SK-N-SH (cell line): ENCODE data around the gene UNC119. TPM values are rescaled to one million over a fixed set of nuclear protein-coding genes. Genes with fewer than 3 reads are reported as not detected.

Experiments
- CTCF ChIA-PET: fragments of 300-600, 350-600 bp; formaldehyde crosslinking; extraction: SDS; loops from one replicate; lab custom pipeline; 2021; lab: Yijun Ruan, JAX
- POLR2A ChIA-PET: fragments of 350-600 bp; sonication (Branson Sonifier 250); formaldehyde crosslinking; extraction: SDS; loops from one replicate; lab custom pipeline; 2020; ENCODE audit warnings: antibody characterized with exemption, inconsistent platforms; lab: Yijun Ruan, JAX
- DNase-seq: peaks from one replicate; pipeline ENCODE4 v3.0.0; 2012
- H2AFZ ChIP-seq: fragments of 200-600 bp; sonication (generic); 2 replicates; pipeline ENCODE4 v1.8.1; 2016; ENCODE audit warnings: antibody characterized with exemption, mild to moderate bottlenecking, low read depth
- H3F3A ChIP-seq: fragments of 200-600 bp; sonication (generic); replicated peaks from 2 replicates; pipeline ENCODE3; 2016; ENCODE audit warnings: antibody characterized with exemption, mild to moderate bottlenecking; ENCODE audit not compliant: insufficient read depth
- H3K27ac ChIP-seq, 2 experiments: fragments of 200-500 bp in 1 of 2; fragments of 200-600 bp in 1 of 2; sonication (Bioruptor generic) in 1 of 2; sonication (generic), shearing (Covaris generic) in 1 of 2; 2 replicates each; pipeline versions ENCODE4 v1.5.1 to v1.6.1; 2014 to 2016; ENCODE audit warnings: low read depth in 2 of 2, inconsistent platforms in 1 of 2, low read length in 1 of 2, mild to moderate bottlenecking in 1 of 2, mixed read lengths in 1 of 2
- H3K27me3 ChIP-seq: fragments of 200-600 bp; sonication (generic), shearing (Covaris generic); 2 replicates; pipeline ENCODE4 v1.6.1; 2016; ENCODE audit warnings: mixed run types; ENCODE audit not compliant: insufficient read depth
- H3K36me3 ChIP-seq, 2 experiments: fragments of 200-500 bp in 1 of 2; fragments of 200-600 bp in 1 of 2; sonication (Bioruptor generic) in 1 of 2; sonication (generic) in 1 of 2; replicated peaks in 1 of 2; 2 replicates each; pipeline versions ENCODE3 to v1.5.1; 2014 to 2016; ENCODE audit warnings: low read length in 1 of 2, mild to moderate bottlenecking in 1 of 2; ENCODE audit not compliant: insufficient read depth in 2 of 2, control insufficient read depth in 1 of 2
- H3K4me1 ChIP-seq, 2 experiments: fragments of 200-500 bp in 1 of 2; fragments of 200-600 bp in 1 of 2; sonication (Bioruptor generic) in 1 of 2; sonication (generic), shearing (Covaris generic) in 1 of 2; 2 replicates each; pipeline versions ENCODE4 v1.5.1 to v1.6.1; 2014 to 2016; ENCODE audit warnings: low read depth in 1 of 2, low read length in 1 of 2, mixed run types in 1 of 2; ENCODE audit not compliant: insufficient read depth in 2 of 2, control insufficient read depth in 1 of 2
- H3K4me2 ChIP-seq: fragments of 200-600 bp; sonication (generic), shearing (Covaris generic); 2 replicates; pipeline ENCODE4 v1.6.1; 2017; ENCODE audit warnings: mixed run types
- H3K4me3 ChIP-seq, 2 experiments: fragments of 200-500 bp in 1 of 2; fragments of 200-600 bp in 1 of 2; sonication (Bioruptor generic) in 1 of 2; sonication (generic), shearing (Covaris generic) in 1 of 2; 2 replicates each; pipeline versions ENCODE4 v1.5.1 to v1.8.1; 2014 to 2016; ENCODE audit warnings: low read depth in 2 of 2, inconsistent platforms in 1 of 2, low read length in 1 of 2, mild to moderate bottlenecking in 1 of 2, mixed read lengths in 1 of 2, moderate library complexity in 1 of 2
- H3K79me2 ChIP-seq: fragments of 200-600 bp; sonication (generic); 2 replicates; pipeline ENCODE4 v1.8.1; 2017; ENCODE audit warnings: mild to moderate bottlenecking; ENCODE audit not compliant: insufficient read depth
- H3K9ac ChIP-seq: fragments of 200-600 bp; sonication (generic); 2 replicates; pipeline ENCODE4 v1.6.1; 2017; ENCODE audit warnings: mixed run types
- H3K9me2 ChIP-seq: fragments of 200-600 bp; sonication (generic); 2 replicates; pipeline ENCODE4 v1.6.1; 2017; ENCODE audit warnings: mixed run types
- H3K9me3 ChIP-seq: fragments of 200-600 bp; sonication (generic); 2 replicates; pipeline ENCODE4 v1.6.1; 2017; ENCODE audit warnings: mixed run types, mild to moderate bottlenecking, moderate library complexity
- H4K20me1 ChIP-seq: fragments of 200-600 bp; sonication (generic); 2 replicates; pipeline ENCODE4 v1.6.1; 2017; ENCODE audit warnings: mild to moderate bottlenecking, mixed run types; ENCODE audit not compliant: insufficient read depth
- EP300 ChIP-seq, 2 experiments: IDR thresholded peaks; 2 replicates each; pipeline versions ENCODE4 v1.4.0 to v1.6.1; 2012; ENCODE audit warnings: borderline replicate concordance in 1 of 2, low read depth in 1 of 2, low read length in 1 of 2
- EZH2phosphoT487 ChIP-seq: fragments of 200-600 bp; sonication (generic); IDR thresholded peaks from 2 replicates; pipeline ENCODE4 v1.6.1; 2017; ENCODE audit warnings: low read depth, mixed run types, mild to moderate bottlenecking, antibody characterized with exemption, moderate library complexity, borderline replicate concordance
- GATA2 ChIP-seq: sonication (generic); formaldehyde crosslinking; IDR thresholded peaks from 2 replicates; pipeline ENCODE4 v1.5.0; 2020; ENCODE audit warnings: mild to moderate bottlenecking, missing genetic modification reagents
- MEF2A ChIP-seq: IDR thresholded peaks from 2 replicates; pipeline ENCODE4 v1.4.0; 2012; ENCODE audit warnings: low read depth, borderline replicate concordance
- RXRA ChIP-seq: IDR thresholded peaks from 2 replicates; pipeline ENCODE4 v1.4.0; 2012; ENCODE audit warnings: low read depth, mild to moderate bottlenecking, borderline replicate concordance
- SIN3A ChIP-seq: IDR thresholded peaks from 2 replicates; pipeline ENCODE4 v1.6.1; 2012; ENCODE audit warnings: low read depth, mild to moderate bottlenecking, low read length, moderate library complexity, borderline replicate concordance
- ZBTB33 ChIP-seq: IDR thresholded peaks from 2 replicates; pipeline ENCODE4 v1.4.0; 2012; ENCODE audit warnings: low read depth, borderline replicate concordance
- WGBS: methylation state at CpG from one replicate; pipeline ENCODE4 v1.1.6; 2017; ENCODE audit warnings: low lambda C conversion rate; 5-methylcytosine and 5-hydroxymethylcytosine counted together
- polyA plus RNA-seq, 3 experiments: library from polyadenylated mRNA; depleted of rRNA; stranded (reverse); fragments of >200 nt; gene quantifications; 2 replicates each; pipeline ENCODE4 v1.2.3, GENCODE V29; 2012
- TF ChIP-seq, protein P1 (sequence below): IDR thresholded peaks from 2 replicates; pipeline ENCODE4 v1.4.0; 2012; ENCODE audit warnings: low read depth
- TF ChIP-seq, protein P2 (sequence below): IDR thresholded peaks from 2 replicates; pipeline ENCODE4 v1.4.0; 2012; ENCODE audit warnings: low read depth, borderline replicate concordance

Gene UNC119
- polyA plus RNA-seq, 1 of the 3 experiments (the other 2 are of a cell fraction): 89.9 TPM

- no peaks in the 10 kb centered on the region for H3K4me1 ChIP-seq
- no peak overlapping the region for H3K27ac ChIP-seq
- DNase-seq: no peak
- H3K27me3 ChIP-seq: peaks cover 10% of the 10 kb centered on the region; the same call in 1 of the 2 replicates
- no peaks in the 10 kb centered on the region for H3K9me3 ChIP-seq
- no peaks in the 10 kb centered on the region for H4K20me1 ChIP-seq
- H3F3A ChIP-seq: no peaks in the 10 kb centered on the region
- TF ChIP-seq SIN3A (no peak), GATA2 (CRISPR knock-in tag) (no peak), MEF2A (no peak), ZBTB33 (no peak), RXRA (no peak), EZH2phosphoT487 (no peak), EP300 (IDR thresholded peaks at IDR 0.05; ENCODE audit: borderline replicate concordance in 1 of 2, low read depth in 1 of 2, low read length in 1 of 2) (no peak)
- TF ChIP-seq, protein P1, sequence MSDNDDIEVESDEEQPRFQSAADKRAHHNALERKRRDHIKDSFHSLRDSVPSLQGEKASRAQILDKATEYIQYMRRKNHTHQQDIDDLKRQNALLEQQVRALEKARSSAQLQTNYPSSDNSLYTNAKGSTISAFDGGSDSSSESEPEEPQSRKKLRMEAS: no peak
- TF ChIP-seq, all 33 proteins: peak for 0
- no peaks in the 10 kb centered on the region for H3K9me2 ChIP-seq
- H3K4me3 ChIP-seq: no peak overlapping the region
- 56% methylated on average over 3 of the region's 7 CpGs for WGBS
- no peaks in the 10 kb centered on the region for H3K79me2 ChIP-seq
- CTCF ChIA-PET: interaction anchor here (1.2 to 6.3 kb wide), 4 partner anchors 8 to 38 kb away, joined by 3 to 47 read pairs (median 9); no protein-coding TSS in a partner anchor
- POLR2A ChIA-PET: no interaction called here
- H2AFZ ChIP-seq: no peak overlapping the region
- H3K9ac ChIP-seq: no peak overlapping the region
- no peaks in the 10 kb centered on the region for H3K36me3 ChIP-seq
- H3K4me2 ChIP-seq: no peak overlapping the region
These were observed 20.1 kb downstream of the UNC119 start for GRCh38 chr17:28532050-28532960.

DNA sequence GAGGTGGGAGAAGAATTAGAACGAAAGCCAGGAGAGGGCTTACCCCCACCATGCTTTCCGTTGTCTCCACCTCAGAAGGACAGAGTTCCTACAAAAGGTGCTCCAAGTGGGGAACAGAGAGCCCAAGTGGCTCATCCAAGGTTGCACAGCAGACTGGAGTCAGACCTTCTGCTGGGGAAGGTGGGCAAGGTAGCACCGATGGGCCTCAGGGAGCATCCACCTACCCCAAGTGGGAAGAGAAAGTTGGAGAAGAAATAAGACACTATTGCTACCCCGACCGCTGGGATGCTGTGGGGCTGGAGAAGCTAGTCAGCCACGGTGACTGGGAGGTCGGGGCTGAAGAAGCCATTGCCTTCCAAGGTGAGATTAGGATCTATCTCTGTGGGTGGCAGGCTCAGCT is 21.5 kb downstream of the UNC119 start:
- WGBS: 50% methylated on average over 7 of the region's 7 CpGs
- H3K9ac ChIP-seq: no peak overlapping the region
- no peaks in the 10 kb centered on the region for H3K9me3 ChIP-seq
- DNase-seq: no peak
- H3K4me1 ChIP-seq: peaks cover 0 to 6% of the 10 kb centered on the region in 2 experiments; a peak in 1 of 4 replicates
- no peak overlapping the region for H3K27ac ChIP-seq
- H3K4me3 ChIP-seq: no peak overlapping the region
- no peaks in the 10 kb centered on the region for H3F3A ChIP-seq
- no peaks in the 10 kb centered on the region for H4K20me1 ChIP-seq
- ChIA-PET CTCF (interaction anchor here (1.1 to 6.3 kb wide), 3 partner anchors 9 to 25 kb away, joined by 3 to 47 read pairs (median 12); partner anchors contain the start of gene FOXN1), POLR2A (no interaction called here)
- no peak overlapping the region for H3K4me2 ChIP-seq
- no peaks in the 10 kb centered on the region for H3K9me2 ChIP-seq
- H3K27me3 ChIP-seq: peaks cover 10% of the 10 kb centered on the region; the same call in 1 of the 2 replicates
- TF ChIP-seq, protein P2, sequence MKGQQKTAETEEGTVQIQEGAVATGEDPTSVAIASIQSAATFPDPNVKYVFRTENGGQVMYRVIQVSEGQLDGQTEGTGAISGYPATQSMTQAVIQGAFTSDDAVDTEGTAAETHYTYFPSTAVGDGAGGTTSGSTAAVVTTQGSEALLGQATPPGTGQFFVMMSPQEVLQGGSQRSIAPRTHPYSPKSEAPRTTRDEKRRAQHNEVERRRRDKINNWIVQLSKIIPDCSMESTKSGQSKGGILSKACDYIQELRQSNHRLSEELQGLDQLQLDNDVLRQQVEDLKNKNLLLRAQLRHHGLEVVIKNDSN: no peak
- TF ChIP-seq, all 33 proteins: peak for 0
- Histone ChIP-seq H3K36me3 (no peaks in the 10 kb centered on the region), H2AFZ (no peak overlapping the region), H3K79me2 (no peaks in the 10 kb centered on the region)
